SK-N-SH (cell line): Measurements from ENCODE around the gene MYO1E.

ENCODE experiments used
- CTCF ChIP-seq: fragments of 200-600 bp; sonication (generic); IDR thresholded peaks from 2 replicates; pipeline ENCODE4 v1.6.1; 2017; ENCODE audit warnings: antibody characterized with exemption, mild to moderate bottlenecking, moderate library complexity
- REST ChIP-seq: IDR thresholded peaks from 2 replicates; pipeline ENCODE4 v1.6.1; 2012; ENCODE audit warnings: mild to moderate bottlenecking, low read depth, low read length, moderate library complexity
- TAF1 ChIP-seq: IDR thresholded peaks from 2 replicates; pipeline ENCODE4 v1.6.1; 2012; ENCODE audit warnings: low read depth, mild to moderate bottlenecking, low read length, moderate library complexity, borderline replicate concordance
- TCF12 ChIP-seq: IDR thresholded peaks from 2 replicates; pipeline ENCODE4 v1.4.0; 2012
- USF1 ChIP-seq: IDR thresholded peaks from 2 replicates; pipeline ENCODE4 v1.4.0; 2012; ENCODE audit warnings: low read depth, borderline replicate concordance

GRCh38 chr15:59099162-59099685 is 273.4 kb downstream of the MYO1E start:
- TF ChIP-seq CTCF (no peak), REST (no peak), TAF1 (no peak), USF1 (no peak), TCF12 (no peak)
